ENCODE results near the gene DHX9.
A peak's percentile ranks its signal among the peaks of the same experiment; 100 is the strongest.

The DHX9 gene

DNA sequence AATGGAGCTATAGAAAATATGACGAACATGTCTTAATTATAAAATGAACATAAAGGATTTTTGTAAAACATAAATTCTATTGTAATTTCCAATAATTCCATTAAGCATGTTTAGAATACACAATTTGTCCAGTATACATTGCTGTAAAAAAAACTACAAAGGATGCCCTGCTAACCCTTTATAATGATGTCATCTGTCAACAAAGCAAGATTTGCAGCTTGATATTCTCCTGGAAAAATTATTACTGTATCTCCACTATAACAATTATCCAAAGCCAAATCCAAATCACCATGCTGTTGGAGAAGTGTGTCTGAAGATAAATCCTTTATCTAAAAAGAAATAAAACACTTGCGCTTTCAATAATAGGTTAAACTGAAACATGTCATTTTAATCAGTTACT, 66.2 kb downstream of the DHX9 start:
- TF ChIP-seq EP300 (IDR thresholded peaks at IDR 0.05; ENCODE audit: borderline replicate concordance) (no peak), YY1 (IDR thresholded peaks at IDR 0.05; ENCODE audit: low read depth) (no peak), TEAD4 (IDR thresholded peaks at IDR 0.05) (no peak), EGR1 (IDR thresholded peaks at IDR 0.05) (no peak), CEBPB (IDR thresholded peaks at IDR 0.05) (no peak)
- TF ChIP-seq, protein P1, sequence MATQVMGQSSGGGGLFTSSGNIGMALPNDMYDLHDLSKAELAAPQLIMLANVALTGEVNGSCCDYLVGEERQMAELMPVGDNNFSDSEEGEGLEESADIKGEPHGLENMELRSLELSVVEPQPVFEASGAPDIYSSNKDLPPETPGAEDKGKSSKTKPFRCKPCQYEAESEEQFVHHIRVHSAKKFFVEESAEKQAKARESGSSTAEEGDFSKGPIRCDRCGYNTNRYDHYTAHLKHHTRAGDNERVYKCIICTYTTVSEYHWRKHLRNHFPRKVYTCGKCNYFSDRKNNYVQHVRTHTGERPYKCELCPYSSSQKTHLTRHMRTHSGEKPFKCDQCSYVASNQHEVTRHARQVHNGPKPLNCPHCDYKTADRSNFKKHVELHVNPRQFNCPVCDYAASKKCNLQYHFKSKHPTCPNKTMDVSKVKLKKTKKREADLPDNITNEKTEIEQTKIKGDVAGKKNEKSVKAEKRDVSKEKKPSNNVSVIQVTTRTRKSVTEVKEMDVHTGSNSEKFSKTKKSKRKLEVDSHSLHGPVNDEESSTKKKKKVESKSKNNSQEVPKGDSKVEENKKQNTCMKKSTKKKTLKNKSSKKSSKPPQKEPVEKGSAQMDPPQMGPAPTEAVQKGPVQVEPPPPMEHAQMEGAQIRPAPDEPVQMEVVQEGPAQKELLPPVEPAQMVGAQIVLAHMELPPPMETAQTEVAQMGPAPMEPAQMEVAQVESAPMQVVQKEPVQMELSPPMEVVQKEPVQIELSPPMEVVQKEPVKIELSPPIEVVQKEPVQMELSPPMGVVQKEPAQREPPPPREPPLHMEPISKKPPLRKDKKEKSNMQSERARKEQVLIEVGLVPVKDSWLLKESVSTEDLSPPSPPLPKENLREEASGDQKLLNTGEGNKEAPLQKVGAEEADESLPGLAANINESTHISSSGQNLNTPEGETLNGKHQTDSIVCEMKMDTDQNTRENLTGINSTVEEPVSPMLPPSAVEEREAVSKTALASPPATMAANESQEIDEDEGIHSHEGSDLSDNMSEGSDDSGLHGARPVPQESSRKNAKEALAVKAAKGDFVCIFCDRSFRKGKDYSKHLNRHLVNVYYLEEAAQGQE (IDR thresholded peaks at IDR 0.05; ENCODE audit: low read depth): no peak

DNA sequence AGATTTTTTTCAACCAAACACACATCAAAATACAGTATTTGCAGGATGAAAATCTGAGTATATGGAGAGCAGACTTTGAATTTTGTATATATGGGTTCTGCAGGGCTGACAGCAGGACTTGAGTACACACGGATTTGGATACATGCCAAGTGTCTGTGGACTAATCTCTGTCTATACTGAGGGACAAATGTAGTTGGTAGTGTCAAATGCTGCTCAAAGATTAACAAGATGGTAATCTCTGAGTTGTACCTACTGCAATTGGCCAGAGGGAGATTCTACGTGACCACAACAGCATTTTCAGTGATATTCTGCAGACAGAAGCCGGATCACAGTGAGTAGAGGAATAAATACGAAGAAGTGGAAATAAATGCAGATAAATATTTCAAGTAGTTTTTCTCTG, 70.4 kb downstream of the DHX9 start:
- TF ChIP-seq, protein P1 (IDR thresholded peaks at IDR 0.05; ENCODE audit: low read depth): no peak
- TF ChIP-seq FOXM1 (IDR thresholded peaks at IDR 0.05; ENCODE audit: borderline replicate concordance, low read depth) (no peak), EP300 (IDR thresholded peaks at IDR 0.05; ENCODE audit: borderline replicate concordance) (no peak), CREB1 (IDR thresholded peaks at IDR 0.05; ENCODE audit: low read depth) (no peak), YY1 (IDR thresholded peaks at IDR 0.05; ENCODE audit: low read depth) (no peak), TCF12 (IDR thresholded peaks at IDR 0.05; ENCODE audit: low read depth) (no peak), NFIC (IDR thresholded peaks at IDR 0.05) (no peak), RAD21 (IDR thresholded peaks at IDR 0.05; ENCODE audit: low read depth) (no peak), ZBTB7A (IDR thresholded peaks at IDR 0.05; ENCODE audit: low read depth) (no peak), CEBPB (IDR thresholded peaks at IDR 0.05) (no peak), TAF1 (IDR thresholded peaks at IDR 0.05; ENCODE audit: low read depth) (no peak), EGR1 (IDR thresholded peaks at IDR 0.05) (no peak)
- TF ChIP-seq, protein P2, sequence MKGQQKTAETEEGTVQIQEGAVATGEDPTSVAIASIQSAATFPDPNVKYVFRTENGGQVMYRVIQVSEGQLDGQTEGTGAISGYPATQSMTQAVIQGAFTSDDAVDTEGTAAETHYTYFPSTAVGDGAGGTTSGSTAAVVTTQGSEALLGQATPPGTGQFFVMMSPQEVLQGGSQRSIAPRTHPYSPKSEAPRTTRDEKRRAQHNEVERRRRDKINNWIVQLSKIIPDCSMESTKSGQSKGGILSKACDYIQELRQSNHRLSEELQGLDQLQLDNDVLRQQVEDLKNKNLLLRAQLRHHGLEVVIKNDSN (IDR thresholded peaks at IDR 0.05): no peak
- TF ChIP-seq, protein P3, sequence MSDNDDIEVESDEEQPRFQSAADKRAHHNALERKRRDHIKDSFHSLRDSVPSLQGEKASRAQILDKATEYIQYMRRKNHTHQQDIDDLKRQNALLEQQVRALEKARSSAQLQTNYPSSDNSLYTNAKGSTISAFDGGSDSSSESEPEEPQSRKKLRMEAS (IDR thresholded peaks at IDR 0.05): no peak

DNA sequence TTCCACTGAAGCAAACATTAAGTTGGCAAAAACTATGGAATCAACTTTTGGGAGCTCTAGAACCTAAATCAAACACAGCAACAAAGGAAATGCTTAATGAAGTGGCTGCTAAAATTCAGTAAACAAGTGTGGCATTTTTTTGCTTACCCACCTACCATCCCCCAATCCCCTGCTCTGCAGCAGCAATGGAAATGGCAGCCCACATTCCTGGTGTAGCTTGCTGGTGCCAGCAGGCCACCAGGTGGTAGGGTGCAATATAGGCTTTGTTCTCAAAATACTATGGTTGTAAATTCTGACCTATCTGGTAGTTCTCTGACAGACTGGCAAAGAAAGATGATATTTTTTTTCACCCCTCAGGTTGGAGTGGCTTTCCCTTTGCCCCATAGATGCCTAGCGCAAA, 71.0 kb downstream of the DHX9 start:
- peak; percentile 42 for TF ChIP-seq RAD21 (IDR thresholded peaks at IDR 0.05; ENCODE audit: low read depth)
- no peak for TF ChIP-seq NFIC (IDR thresholded peaks at IDR 0.05)
- TF ChIP-seq TEAD4 (IDR thresholded peaks at IDR 0.05): peak; percentile 30; the same call in 1 of the 2 replicates

DNA sequence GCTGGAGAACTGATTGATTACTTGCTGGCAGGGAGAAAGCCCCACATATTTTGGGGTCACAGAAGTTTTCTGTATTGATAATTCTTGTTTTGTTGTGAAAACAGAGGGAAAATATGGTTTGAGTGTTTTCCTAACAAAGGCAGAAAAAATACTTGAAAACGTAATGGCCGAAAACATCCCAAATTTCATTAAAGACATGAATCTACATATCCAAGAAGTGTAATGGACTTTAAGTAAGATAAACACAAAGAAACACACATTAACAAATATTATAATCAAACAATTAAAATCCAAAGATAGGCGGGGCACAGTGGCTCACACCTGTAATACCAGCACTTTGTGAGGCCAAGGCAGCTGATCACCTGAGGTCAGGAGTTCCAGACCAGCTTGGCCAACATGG, 74.3 kb downstream of the DHX9 start:
- TF ChIP-seq TCF12 (IDR thresholded peaks at IDR 0.05; ENCODE audit: low read depth) (no peak), ZBTB7A (IDR thresholded peaks at IDR 0.05; ENCODE audit: low read depth) (no peak), FOXM1 (IDR thresholded peaks at IDR 0.05; ENCODE audit: borderline replicate concordance, low read depth) (no peak), EP300 (IDR thresholded peaks at IDR 0.05; ENCODE audit: borderline replicate concordance) (no peak), TEAD4 (IDR thresholded peaks at IDR 0.05) (no peak), NFIC (IDR thresholded peaks at IDR 0.05) (no peak), CREB1 (IDR thresholded peaks at IDR 0.05; ENCODE audit: low read depth) (no peak), EGR1 (IDR thresholded peaks at IDR 0.05) (no peak)
- TF ChIP-seq, protein P3 (IDR thresholded peaks at IDR 0.05): no peak
- TF ChIP-seq, protein P2 (IDR thresholded peaks at IDR 0.05): no peak

DNA sequence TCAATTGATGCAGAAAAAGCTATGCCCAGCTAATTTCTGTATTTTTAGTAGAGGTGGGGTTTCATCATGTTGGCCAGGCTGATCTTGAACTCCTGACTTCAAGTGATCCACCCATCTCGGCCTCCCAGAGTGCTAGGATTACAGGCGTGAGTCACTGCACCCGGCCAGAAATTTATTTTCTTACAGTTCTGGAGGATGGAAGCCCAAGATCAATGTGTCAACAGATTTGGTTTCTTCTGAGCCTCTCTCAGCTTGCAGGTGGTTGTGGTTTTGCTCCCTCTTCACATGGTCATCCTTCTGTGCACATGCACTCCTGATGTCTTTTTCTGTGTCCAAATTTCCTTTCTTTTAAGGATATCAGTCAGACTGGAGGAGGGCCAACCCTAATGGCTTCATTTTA, 78.2 kb downstream of the DHX9 start:
- TF ChIP-seq CEBPB (IDR thresholded peaks at IDR 0.05) (no peak), ZBTB7A (IDR thresholded peaks at IDR 0.05; ENCODE audit: low read depth) (no peak), CREB1 (IDR thresholded peaks at IDR 0.05; ENCODE audit: low read depth) (no peak), TAF1 (IDR thresholded peaks at IDR 0.05; ENCODE audit: low read depth) (no peak), EP300 (IDR thresholded peaks at IDR 0.05; ENCODE audit: borderline replicate concordance) (no peak), RAD21 (IDR thresholded peaks at IDR 0.05; ENCODE audit: low read depth) (no peak), YY1 (IDR thresholded peaks at IDR 0.05; ENCODE audit: low read depth) (no peak), TCF12 (IDR thresholded peaks at IDR 0.05; ENCODE audit: low read depth) (no peak), FOXM1 (IDR thresholded peaks at IDR 0.05; ENCODE audit: borderline replicate concordance, low read depth) (no peak), EGR1 (IDR thresholded peaks at IDR 0.05) (no peak), NFIC (IDR thresholded peaks at IDR 0.05) (no peak), TEAD4 (IDR thresholded peaks at IDR 0.05) (no peak)
- TF ChIP-seq, protein P3 (IDR thresholded peaks at IDR 0.05): no peak
- TF ChIP-seq, protein P1 (IDR thresholded peaks at IDR 0.05; ENCODE audit: low read depth): no peak
- TF ChIP-seq, protein P2 (IDR thresholded peaks at IDR 0.05): no peak

Data from Ishikawa (cell line).